Measurements from ENCODE around the gene ARHGEF17.
A peak's percentile ranks its signal among the peaks of the same experiment; 100 is the strongest.

ARHGEF17 gene

GRCh38 chr11:73398132-73398526 lies 90.1 kb downstream of the ARHGEF17 start:
- no peak for DNase-seq

- DNase-seq = no peak
These were observed 90.6 kb downstream of the ARHGEF17 start for GRCh38 chr11:73398721-73399120.

DNA sequence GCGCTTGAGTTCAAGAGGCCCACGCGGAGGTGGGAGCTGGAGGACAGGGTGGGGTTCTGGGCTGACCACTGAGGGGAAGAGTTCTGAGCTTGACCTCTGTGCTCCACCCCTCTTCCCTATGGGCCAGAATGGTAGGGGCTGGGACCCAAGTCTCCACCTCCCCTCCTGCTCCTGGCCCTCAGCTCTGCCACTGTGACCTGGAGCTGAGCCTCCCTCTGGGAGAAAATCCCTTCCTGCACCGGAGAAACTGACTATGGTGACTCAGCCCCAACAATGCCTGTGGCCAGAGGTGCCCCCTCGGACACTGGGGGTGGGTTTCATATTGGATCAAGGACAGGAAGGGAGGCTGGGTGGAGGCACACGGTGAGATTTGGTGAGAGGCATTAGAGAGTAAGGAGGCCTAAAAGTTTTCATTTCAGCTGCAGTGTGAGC lies 91.1 kb downstream of the ARHGEF17 start:
- DNase-seq = no peak

- DNase-seq = no peak
These were observed 91.6 kb downstream of the ARHGEF17 start for GRCh38 chr11:73399636-73400035.

- DNase-seq = no peak
These were observed 92.2 kb downstream of the ARHGEF17 start for GRCh38 chr11:73400293-73400692.

DNA sequence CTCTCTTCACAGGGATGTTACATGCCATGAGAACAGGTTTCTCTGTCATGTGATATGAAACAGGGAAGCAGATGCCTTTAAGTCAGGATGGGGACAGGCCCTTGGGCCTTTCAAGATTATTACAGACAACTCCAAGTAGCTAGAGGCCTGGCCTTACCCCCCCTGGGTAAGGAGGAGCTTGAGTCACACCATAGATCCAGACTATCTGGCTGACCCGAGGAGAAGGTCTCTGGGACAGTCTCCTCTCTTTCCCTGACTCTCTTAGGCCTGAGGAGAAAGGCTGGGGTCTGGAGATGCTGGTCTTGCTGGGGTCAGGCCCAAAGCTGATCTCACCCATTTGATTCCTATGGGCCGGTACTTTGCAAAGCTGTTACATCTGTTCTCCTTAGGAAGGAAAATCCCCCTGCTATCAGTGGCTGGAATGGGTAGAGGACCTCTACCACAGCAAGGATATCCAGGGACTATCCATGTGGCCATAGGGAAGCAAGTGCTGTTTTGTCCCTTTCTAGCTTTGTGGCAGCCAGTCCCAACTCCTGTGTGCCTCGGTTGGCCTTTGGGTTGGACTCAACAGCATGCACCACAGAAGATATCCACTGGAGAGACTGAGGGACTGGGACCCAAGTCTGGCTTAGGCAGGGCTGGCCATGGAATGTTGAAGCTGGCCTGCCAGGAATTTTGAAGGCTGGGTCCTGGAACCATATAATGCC lies 93.3 kb downstream of the ARHGEF17 start:
- DNase-seq = no peak

GRCh38 chr11:73401924-73402833 lies 94.1 kb downstream of the ARHGEF17 start:
- DNase-seq = no peak

DNA sequence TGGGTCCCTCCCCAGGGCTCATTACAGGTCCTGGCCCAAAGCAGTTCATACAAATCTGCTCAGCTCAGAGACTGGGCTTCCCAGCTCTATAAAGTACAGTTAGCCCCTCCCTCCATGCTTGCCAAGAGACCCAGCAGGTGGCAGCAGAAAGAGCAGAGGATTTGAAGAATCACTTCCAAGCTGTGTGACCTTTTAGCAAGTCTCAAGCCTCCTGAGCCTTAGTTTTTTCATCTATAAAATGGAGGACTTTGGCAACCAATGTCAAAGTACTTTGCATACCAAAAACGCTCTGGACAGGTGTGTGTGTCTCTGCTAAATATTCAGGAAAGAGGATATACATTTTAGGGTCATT lies 94.7 kb downstream of the ARHGEF17 start:
- DNase-seq = no peak

DNA sequence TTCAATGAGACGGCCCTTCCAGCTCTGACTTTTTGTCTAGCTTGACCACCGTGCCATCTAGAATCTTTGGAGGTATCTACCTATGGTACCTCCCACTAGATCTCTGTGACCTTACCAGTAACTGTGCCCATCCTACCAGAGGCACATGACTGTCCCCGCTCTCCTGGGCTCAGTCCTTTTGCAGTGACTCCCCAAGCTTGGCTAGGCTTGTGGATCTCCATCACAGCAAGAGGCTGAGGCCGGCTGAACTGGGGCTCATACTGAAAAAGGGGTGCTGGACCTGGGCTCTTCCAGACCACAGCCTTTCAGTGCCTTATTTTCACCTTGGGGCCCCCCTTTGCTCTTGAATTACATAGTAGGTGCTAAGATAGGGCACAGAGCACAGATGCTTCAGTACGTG lies 95.5 kb downstream of the ARHGEF17 start:
- no peak for DNase-seq

DNA sequence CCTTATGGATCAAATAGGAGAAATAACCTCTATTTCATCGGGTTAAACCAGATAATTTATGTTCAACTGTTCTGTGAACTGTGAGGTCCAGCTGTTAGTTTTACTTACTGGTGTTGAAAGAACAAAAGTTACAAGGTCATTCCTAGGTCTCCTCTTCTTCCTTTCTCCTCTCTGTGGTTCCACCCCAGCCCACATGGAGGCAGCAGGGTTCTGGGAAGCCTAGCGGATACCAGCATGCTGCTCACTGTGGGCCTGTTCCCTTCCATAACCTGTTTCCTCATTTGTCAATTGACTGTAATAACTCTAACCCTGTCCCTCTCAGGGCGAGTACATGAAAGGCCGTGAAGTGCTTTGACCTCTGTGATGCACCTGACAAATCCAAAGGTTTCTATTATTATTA lies 96.0 kb downstream of the ARHGEF17 start:
- DNase-seq = peak; percentile 21

DNA sequence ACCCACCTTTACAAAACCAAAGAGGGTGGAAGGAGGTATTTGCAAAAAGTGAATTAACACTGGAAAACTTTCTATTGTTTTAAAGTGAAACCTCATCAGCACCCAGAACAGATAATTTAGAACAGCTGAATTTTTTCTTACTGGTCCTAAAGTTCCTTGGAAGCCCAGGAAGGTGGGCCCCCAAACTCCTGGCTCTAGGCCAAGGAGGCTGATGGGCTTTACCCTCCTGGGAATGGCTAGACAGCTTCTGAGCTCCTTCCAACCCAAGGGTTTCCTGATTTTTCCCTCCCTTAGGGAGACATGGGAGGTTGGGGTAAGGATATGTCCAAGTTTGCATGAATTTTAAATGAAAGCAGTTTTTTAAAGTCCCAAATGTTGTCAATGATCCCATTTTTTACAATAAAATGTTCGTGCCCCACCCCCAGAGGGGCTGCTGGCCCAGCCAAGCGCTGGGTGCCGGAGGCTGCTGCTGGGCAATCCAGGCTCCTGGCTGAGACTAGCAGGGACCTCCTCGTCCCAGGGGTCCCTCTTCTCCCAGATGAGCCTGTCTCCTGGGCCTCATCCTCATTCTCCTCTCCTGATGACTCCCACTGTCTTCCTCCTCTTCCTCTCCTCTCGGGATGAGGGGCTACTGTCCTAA lies 96.5 kb downstream of the ARHGEF17 start:
- DNase-seq = no peak

- no peak for DNase-seq
These were observed 97.1 kb downstream of the ARHGEF17 start for GRCh38 chr11:73405146-73405510.

GRCh38 chr11:73406131-73406530 lies 98.1 kb downstream of the ARHGEF17 start:
- DNase-seq = no peak

DNA sequence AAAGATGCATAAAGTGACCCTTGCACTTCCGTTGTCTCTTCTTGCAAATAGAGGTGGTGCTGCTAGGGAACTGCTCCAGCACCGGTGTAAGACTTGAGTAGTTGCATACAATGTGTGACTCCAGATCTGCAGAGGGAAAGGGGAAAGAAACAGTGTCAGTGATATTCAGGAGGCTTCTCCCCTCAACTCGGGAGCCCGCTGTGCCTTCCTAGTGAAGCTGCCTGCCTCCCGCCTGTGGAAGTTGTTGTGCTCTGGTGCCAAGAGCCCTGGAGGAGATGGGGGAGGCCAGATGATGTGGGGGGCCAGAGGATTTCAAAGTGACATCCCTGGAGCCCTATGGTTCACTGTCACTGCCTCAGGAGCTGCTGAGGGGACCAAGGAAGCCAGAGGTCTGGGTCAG lies 98.5 kb downstream of the ARHGEF17 start:
- no peak for DNase-seq

DNA sequence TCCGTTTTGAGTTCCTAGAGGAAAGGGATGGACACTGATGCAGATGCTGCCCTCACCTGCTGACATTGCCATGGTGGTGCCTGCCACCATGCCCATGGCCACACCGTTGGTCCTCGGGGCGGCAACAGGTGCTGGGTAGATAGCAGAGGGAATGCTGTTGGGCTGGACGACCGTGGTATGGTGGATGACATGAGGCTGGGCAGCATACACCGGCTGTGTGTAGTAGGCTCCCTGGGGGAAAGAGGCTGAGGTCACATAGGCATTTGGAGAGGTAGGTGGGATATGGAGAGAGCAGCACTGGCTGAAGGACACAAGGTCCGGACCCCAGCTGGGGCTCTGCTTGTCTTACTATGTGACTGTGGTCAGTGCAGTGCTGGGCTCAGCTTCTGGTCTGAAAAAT lies 101.4 kb downstream of the ARHGEF17 start:
- no peak for DNase-seq

GRCh38 chr11:73410627-73411026 lies 102.6 kb downstream of the ARHGEF17 start:
- no peak for DNase-seq

DNA sequence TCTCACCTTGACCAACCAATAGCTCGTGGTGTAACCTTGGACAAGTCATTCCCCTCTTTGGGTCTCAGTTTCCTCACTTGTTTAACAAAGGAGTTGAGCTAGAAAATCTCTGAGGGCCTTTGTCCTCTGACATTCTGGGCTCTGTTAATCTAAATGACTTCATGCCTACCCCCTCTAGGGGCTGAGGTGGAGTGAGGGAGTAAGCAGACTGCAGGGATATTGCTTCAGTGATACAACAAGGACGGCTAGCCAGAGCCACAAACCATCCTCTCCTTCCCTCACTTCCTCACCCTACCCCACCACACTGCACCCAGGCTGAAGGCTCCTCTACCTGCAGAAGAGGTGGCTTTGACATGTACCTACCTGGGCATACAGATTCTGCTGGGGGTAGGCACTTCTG lies 103.0 kb downstream of the ARHGEF17 start:
- no peak for DNase-seq

GRCh38 chr11:73412308-73412707 lies 104.2 kb downstream of the ARHGEF17 start:
- DNase-seq = no peak

GRCh38 chr11:73413256-73413655 lies 105.2 kb downstream of the ARHGEF17 start:
- DNase-seq = no peak

- DNase-seq = no peak
These were observed 107.0 kb downstream of the ARHGEF17 start for GRCh38 chr11:73414977-73415651.

GRCh38 chr11:73415854-73416615 lies 108.0 kb downstream of the ARHGEF17 start:
- no peak for DNase-seq

GRCh38 chr11:73416786-73417185 lies 108.7 kb downstream of the ARHGEF17 start:
- DNase-seq = no peak
